ENCODE measurements around the gene PDE1C. TPM values are rescaled to one million over a fixed set of nuclear protein-coding genes. Genes with fewer than 3 reads are reported as not detected.

PDE1C gene
- total and polyA plus RNA-seq, 2 donors (not counting 1 experiment from before 2014, with no cell fraction given) = 0.52 TPM; not detected in 1

GRCh38 chr7:31873816-31874597 lies 196.2 kb downstream of the PDE1C start:
- Histone ChIP-seq H3K9me3 (ENCODE audit: control extremely low read depth in 1 of 3, control insufficient read depth in 2 of 3, insufficient read depth in 1 of 3, low read length in 2 of 3) (no peaks in the 10 kb centered on the region), H3K4me3 (ENCODE audit: control extremely low read depth in 1 of 5, extremely low read depth in 1 of 5, insufficient read depth in 1 of 5, low read depth in 2 of 5, low read length in 4 of 5) (no peak overlapping the region), H3K36me3 (replicated peaks in 1 of 2; ENCODE audit: control extremely low read depth in 1 of 2, control insufficient read depth in 1 of 2, extremely low read depth in 1 of 2, insufficient read depth in 2 of 2, low read length in 1 of 2) (no peaks in the 10 kb centered on the region), H3K79me2 (ENCODE audit: control insufficient read depth, insufficient read depth, low read length) (no peaks in the 10 kb centered on the region), H3K27ac (ENCODE audit: low read length in 2 of 2) (no peak overlapping the region), H3K27me3 (replicated peaks in 1 of 4; ENCODE audit: control extremely low read depth in 1 of 4, control insufficient read depth in 3 of 4, insufficient read depth in 4 of 4, low read length in 3 of 4) (no peaks in the 10 kb centered on the region), H3K4me1 (ENCODE audit: control insufficient read depth in 2 of 2, insufficient read depth in 2 of 2, low read length in 2 of 2) (no peaks in the 10 kb centered on the region), H3K4me2 (replicated peaks; ENCODE audit: low read depth, low read length, poor library complexity, severe bottlenecking) (no peak overlapping the region), H4K20me1 (ENCODE audit: control insufficient read depth, insufficient read depth, low read length, poor library complexity, severe bottlenecking) (no peaks in the 10 kb centered on the region), H3K9ac (ENCODE audit: low read length) (no peak overlapping the region), H2AFZ (ENCODE audit: insufficient read depth, low read depth, low read length, poor library complexity, severe bottlenecking) (no peak overlapping the region)
- WGBS (ENCODE audit: insufficient coverage) = 85% methylated on average over 2 of the region's 3 CpGs
- ChIA-PET POLR2A (no interaction called here), CTCF (no interaction called here)
- H3K27me3 Mint-ChIP-seq = no peaks in the 10 kb centered on the region
- ATAC-seq (ENCODE audit: low read depth) (no peak), DNase-seq (no peak)
- no peaks in the 10 kb centered on the region for H3K4me1 Mint-ChIP-seq
- H3K4me3 Mint-ChIP-seq = no peak overlapping the region
- H3K9me3 Mint-ChIP-seq (ENCODE audit: insufficient read depth) = no peaks in the 10 kb centered on the region
- no peak for TF ChIP-seq CTCF (IDR thresholded peaks at IDR 0.05)
- no peak for TF ChIP-seq EZH2 (IDR thresholded peaks at IDR 0.05; ENCODE audit: borderline replicate concordance, insufficient read depth, low read depth, low read length, poor library complexity, severe bottlenecking)
- H3K27ac Mint-ChIP-seq = no peak overlapping the region
- intact Hi-C loops (cut with micrococcal nuclease) = no loop called here

- no peak overlapping the region for H3K4me3 Mint-ChIP-seq
Observed at GRCh38 chr7:31872545-31873370, 197.4 kb downstream of the PDE1C start.

More at GRCh38 chr7:31872545-31873370, 197.4 kb downstream of the PDE1C start:
- no peaks in the 10 kb centered on the region for H4K20me1 ChIP-seq (ENCODE audit: control insufficient read depth, insufficient read depth, low read length, poor library complexity, severe bottlenecking)
- H3K4me1 ChIP-seq (ENCODE audit: control insufficient read depth in 2 of 2, insufficient read depth in 2 of 2, low read length in 2 of 2) = no peaks in the 10 kb centered on the region
- no peaks in the 10 kb centered on the region for H3K79me2 ChIP-seq (ENCODE audit: control insufficient read depth, insufficient read depth, low read length)
- Mint-ChIP-seq H3K27ac (no peak overlapping the region), H3K4me1 (no peaks in the 10 kb centered on the region), H3K27me3 (no peaks in the 10 kb centered on the region), H3K9me3 (ENCODE audit: insufficient read depth) (peaks cover 5% of the 10 kb centered on the region)
- no peak overlapping the region for H3K9ac ChIP-seq (ENCODE audit: low read length)
- H3K9me3 ChIP-seq (ENCODE audit: control extremely low read depth in 1 of 3, control insufficient read depth in 2 of 3, insufficient read depth in 1 of 3, low read length in 2 of 3) = peaks cover under 1 to 3% (median 1%) of the 10 kb centered on the region in 3 donors
- no peaks in the 10 kb centered on the region for H3K36me3 ChIP-seq (replicated peaks in 1 of 2; ENCODE audit: control extremely low read depth in 1 of 2, control insufficient read depth in 1 of 2, extremely low read depth in 1 of 2, insufficient read depth in 2 of 2, low read length in 1 of 2)
- H3K4me3 ChIP-seq (ENCODE audit: control extremely low read depth in 1 of 5, extremely low read depth in 1 of 5, insufficient read depth in 1 of 5, low read depth in 2 of 5, low read length in 4 of 5) = no peak overlapping the region
- no peak overlapping the region for H2AFZ ChIP-seq (ENCODE audit: insufficient read depth, low read depth, low read length, poor library complexity, severe bottlenecking)
- ATAC-seq (ENCODE audit: low read depth) = no peak
- no peaks in the 10 kb centered on the region for H3K27me3 ChIP-seq (replicated peaks in 1 of 4; ENCODE audit: control extremely low read depth in 1 of 4, control insufficient read depth in 3 of 4, insufficient read depth in 4 of 4, low read length in 3 of 4)
- no peak overlapping the region for H3K27ac ChIP-seq (ENCODE audit: low read length in 2 of 2)
- TF ChIP-seq EZH2 (IDR thresholded peaks at IDR 0.05; ENCODE audit: borderline replicate concordance, insufficient read depth, low read depth, low read length, poor library complexity, severe bottlenecking) = no peak
- no peak for TF ChIP-seq CTCF (IDR thresholded peaks at IDR 0.05)
- intact Hi-C loops (cut with micrococcal nuclease) = no loop called here
- CTCF ChIA-PET = no interaction called here
- H3K4me2 ChIP-seq (replicated peaks; ENCODE audit: low read depth, low read length, poor library complexity, severe bottlenecking) = no peak overlapping the region
- POLR2A ChIA-PET = no interaction called here
- 95% methylated on average over 4 of the region's 10 CpGs for WGBS (ENCODE audit: insufficient coverage)
- no peak for DNase-seq
